Measurements from ENCODE around the gene SEZ6.

SEZ6 gene

DNA sequence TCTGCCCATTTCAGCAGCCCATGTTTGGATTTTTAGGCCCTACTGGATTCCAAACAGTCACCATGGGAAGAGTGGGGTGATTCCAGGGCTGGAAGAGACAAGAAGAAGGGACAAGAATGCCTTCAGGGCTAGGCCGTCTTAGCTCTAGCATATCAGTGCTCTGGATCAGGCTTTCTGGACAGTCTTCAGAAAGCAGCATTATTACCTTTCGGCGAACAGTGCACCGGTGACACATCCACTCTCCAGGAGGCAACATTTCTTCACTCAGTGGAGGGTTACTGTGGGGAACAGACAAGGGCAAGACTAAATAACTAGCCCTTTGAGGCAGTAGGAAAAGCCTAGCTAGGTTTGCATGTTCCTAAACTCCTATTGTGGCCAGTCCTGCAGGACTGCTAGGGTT is 79.0 kb downstream of the SEZ6 start:
- Histone ChIP-seq H3K27ac (ENCODE audit: low read depth in 2 of 2, low read length in 2 of 2) (peak overlapping the region; percentile 30 to 64), H3K27me3 (ENCODE audit: control insufficient read depth in 2 of 2, insufficient read depth in 2 of 2, low read length in 2 of 2) (no peaks in the 10 kb centered on the region), H3K4me1 (ENCODE audit: control insufficient read depth in 2 of 2, insufficient read depth in 2 of 2, low read length in 2 of 2) (peaks cover 0 to 3% of the 10 kb centered on the region in 2 donors), H3K36me3 (ENCODE audit: control insufficient read depth in 2 of 2, insufficient read depth in 2 of 2, low read length in 2 of 2) (peaks cover 35 to 36% of the 10 kb centered on the region in 2 donors), H3K9ac (ENCODE audit: low read depth in 1 of 2, low read length in 2 of 2) (no peak overlapping the region), H3K4me3 (ENCODE audit: low read length in 2 of 2) (no peak overlapping the region), H3K9me3 (ENCODE audit: control insufficient read depth in 2 of 2, low read length in 2 of 2) (no peaks in the 10 kb centered on the region)

DNA sequence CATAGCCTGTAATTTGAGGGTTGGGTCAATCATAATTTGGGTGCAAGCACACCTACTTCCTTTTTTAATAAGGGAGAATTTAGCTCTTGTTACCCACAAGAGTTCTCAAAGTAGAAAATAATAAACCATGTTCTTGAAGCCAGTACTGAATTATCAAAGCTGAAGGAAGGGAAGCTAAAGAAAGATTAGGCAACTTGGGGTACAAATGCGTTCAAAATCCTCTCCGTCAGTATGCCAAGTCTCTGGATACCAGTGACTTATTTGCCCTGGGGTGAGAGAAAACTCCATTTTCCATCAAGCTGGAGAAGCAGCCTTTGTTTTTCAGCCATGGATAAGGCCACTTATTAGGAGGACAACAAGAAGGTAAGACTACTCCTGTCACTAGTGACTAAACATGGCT is 79.5 kb downstream of the SEZ6 start:
- peak overlapping the region; percentile 30 to 64 for H3K27ac ChIP-seq (ENCODE audit: low read depth in 2 of 2, low read length in 2 of 2)
- no peak overlapping the region for H3K9ac ChIP-seq (ENCODE audit: low read depth in 1 of 2, low read length in 2 of 2)
- H3K4me3 ChIP-seq (ENCODE audit: low read length in 2 of 2) = no peak overlapping the region
- H3K36me3 ChIP-seq (ENCODE audit: control insufficient read depth in 2 of 2, insufficient read depth in 2 of 2, low read length in 2 of 2) = peaks cover 38 to 40% of the 10 kb centered on the region in 2 donors
- no peaks in the 10 kb centered on the region for H3K27me3 ChIP-seq (ENCODE audit: control insufficient read depth in 2 of 2, insufficient read depth in 2 of 2, low read length in 2 of 2)
- H3K9me3 ChIP-seq (ENCODE audit: control insufficient read depth in 2 of 2, low read length in 2 of 2) = no peaks in the 10 kb centered on the region
- H3K4me1 ChIP-seq (ENCODE audit: control insufficient read depth in 2 of 2, insufficient read depth in 2 of 2, low read length in 2 of 2) = peaks cover 0 to 3% of the 10 kb centered on the region in 2 donors

DNA sequence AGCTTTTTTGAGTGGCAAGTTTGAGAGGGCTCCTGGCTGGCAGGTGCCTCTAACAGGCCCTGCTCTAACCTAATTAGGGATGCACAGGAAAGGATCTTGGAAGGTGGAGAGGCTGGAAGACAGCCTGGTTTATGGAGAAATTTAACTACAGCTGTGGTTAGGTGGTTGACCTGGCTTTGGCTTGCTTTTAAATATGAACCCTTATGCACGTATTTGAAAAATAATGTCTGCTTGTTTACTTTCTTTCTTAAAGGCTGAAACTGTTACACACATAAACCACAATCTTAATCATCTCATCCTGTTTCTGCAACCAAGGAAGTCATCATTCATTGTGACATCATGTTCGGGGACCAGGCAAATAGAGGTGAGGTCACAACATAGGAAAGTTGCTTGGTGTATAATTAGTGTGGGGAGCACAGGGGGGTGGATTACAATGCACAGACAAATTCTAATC is 79.9 kb downstream of the SEZ6 start:
- H3K27me3 ChIP-seq (ENCODE audit: control insufficient read depth in 2 of 2, insufficient read depth in 2 of 2, low read length in 2 of 2) = no peaks in the 10 kb centered on the region
- peaks cover 41 to 42% of the 10 kb centered on the region in 2 donors for H3K36me3 ChIP-seq (ENCODE audit: control insufficient read depth in 2 of 2, insufficient read depth in 2 of 2, low read length in 2 of 2)
- H3K9ac ChIP-seq (ENCODE audit: low read depth in 1 of 2, low read length in 2 of 2) = no peak overlapping the region
- H3K4me1 ChIP-seq (ENCODE audit: control insufficient read depth in 2 of 2, insufficient read depth in 2 of 2, low read length in 2 of 2) = peaks cover 0 to 3% of the 10 kb centered on the region in 2 donors
- peak overlapping the region in 1 of 2 donors; percentile 64 for H3K27ac ChIP-seq (ENCODE audit: low read depth in 2 of 2, low read length in 2 of 2)
- H3K9me3 ChIP-seq (ENCODE audit: control insufficient read depth in 2 of 2, low read length in 2 of 2) = no peaks in the 10 kb centered on the region
- no peak overlapping the region for H3K4me3 ChIP-seq (ENCODE audit: low read length in 2 of 2)

DNA sequence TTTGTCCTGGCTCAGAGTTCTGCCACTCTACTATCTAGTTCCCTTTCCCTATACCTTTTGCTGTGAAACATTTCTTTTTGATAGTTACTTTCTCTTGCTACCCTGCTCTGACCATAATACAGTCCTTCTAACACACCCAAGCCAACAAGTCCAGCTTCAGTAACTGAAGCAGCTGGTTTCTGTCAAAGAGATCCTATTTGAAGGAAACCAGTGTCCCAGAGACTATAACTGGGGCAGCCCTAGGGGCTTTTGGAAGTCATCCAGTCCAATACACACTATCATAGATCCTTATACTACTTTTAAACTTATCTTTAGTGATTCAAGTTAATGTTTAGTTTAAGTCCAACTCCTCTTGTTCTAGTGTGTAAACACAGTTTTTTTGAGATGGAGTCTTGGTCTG is 85.6 kb downstream of the SEZ6 start:
- H3K4me3 ChIP-seq (ENCODE audit: low read length in 2 of 2) = no peak overlapping the region
- no peak overlapping the region for H3K27ac ChIP-seq (ENCODE audit: low read depth in 2 of 2, low read length in 2 of 2)
- no peak overlapping the region for H3K9ac ChIP-seq (ENCODE audit: low read depth in 1 of 2, low read length in 2 of 2)
- H3K4me1 ChIP-seq (ENCODE audit: control insufficient read depth in 2 of 2, insufficient read depth in 2 of 2, low read length in 2 of 2) = no peaks in the 10 kb centered on the region
- no peaks in the 10 kb centered on the region for H3K9me3 ChIP-seq (ENCODE audit: control insufficient read depth in 2 of 2, low read length in 2 of 2)
- no peaks in the 10 kb centered on the region for H3K27me3 ChIP-seq (ENCODE audit: control insufficient read depth in 2 of 2, insufficient read depth in 2 of 2, low read length in 2 of 2)
- H3K36me3 ChIP-seq (ENCODE audit: control insufficient read depth in 2 of 2, insufficient read depth in 2 of 2, low read length in 2 of 2) = peaks cover 71 to 76% of the 10 kb centered on the region in 2 donors

DNA sequence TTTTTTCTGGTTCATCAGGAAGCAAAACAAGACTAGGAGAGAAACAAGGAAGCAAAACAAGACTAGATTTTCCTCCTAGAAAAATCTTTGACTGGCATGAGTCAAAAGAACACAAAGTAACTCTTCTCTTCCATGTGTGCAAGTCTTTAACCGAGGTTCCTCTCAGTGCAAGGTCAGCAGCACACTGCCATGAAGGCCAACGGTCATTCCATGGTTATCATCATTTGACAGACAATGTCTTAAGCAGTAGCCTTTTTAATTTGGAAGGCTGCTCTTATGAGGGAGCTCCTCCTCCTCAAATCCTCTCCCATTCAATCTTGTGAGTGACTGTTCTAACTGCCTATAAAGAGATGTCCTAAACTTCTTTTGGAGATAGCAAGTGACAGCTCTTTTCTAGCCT is 87.5 kb downstream of the SEZ6 start:
- H3K4me1 ChIP-seq (ENCODE audit: control insufficient read depth in 2 of 2, insufficient read depth in 2 of 2, low read length in 2 of 2) = no peaks in the 10 kb centered on the region
- no peaks in the 10 kb centered on the region for H3K27me3 ChIP-seq (ENCODE audit: control insufficient read depth in 2 of 2, insufficient read depth in 2 of 2, low read length in 2 of 2)
- no peak overlapping the region for H3K4me3 ChIP-seq (ENCODE audit: low read length in 2 of 2)
- H3K9ac ChIP-seq (ENCODE audit: low read depth in 1 of 2, low read length in 2 of 2) = no peak overlapping the region
- no peaks in the 10 kb centered on the region for H3K9me3 ChIP-seq (ENCODE audit: control insufficient read depth in 2 of 2, low read length in 2 of 2)
- H3K36me3 ChIP-seq (ENCODE audit: control insufficient read depth in 2 of 2, insufficient read depth in 2 of 2, low read length in 2 of 2) = peaks cover 76 to 79% of the 10 kb centered on the region in 2 donors
- H3K27ac ChIP-seq (ENCODE audit: low read depth in 2 of 2, low read length in 2 of 2) = no peak overlapping the region

DNA sequence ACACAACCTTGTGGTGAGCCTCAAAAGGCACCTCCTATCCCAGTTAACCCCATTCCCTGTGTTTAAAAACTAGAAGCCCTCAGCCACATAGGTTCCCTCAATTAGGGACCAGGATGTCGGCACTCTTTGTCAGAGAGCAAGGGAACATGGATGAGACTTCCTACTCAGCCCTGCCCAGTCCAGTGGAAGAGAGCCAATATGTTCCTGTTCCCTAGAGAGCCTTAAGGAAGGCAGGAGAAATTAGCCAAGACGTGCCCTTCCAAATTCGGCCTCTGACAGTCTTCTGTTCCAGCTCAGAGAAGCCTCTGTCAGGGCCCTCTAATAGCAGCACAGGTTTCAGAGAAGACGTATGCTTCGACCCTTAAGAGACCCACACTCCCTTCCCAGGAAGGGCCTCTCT is 88.4 kb downstream of the SEZ6 start:
- Histone ChIP-seq H3K4me1 (ENCODE audit: control insufficient read depth in 2 of 2, insufficient read depth in 2 of 2, low read length in 2 of 2) (peaks cover 4 to 7% of the 10 kb centered on the region in 2 donors), H3K27ac (ENCODE audit: low read depth in 2 of 2, low read length in 2 of 2) (no peak overlapping the region), H3K9me3 (ENCODE audit: control insufficient read depth in 2 of 2, low read length in 2 of 2) (no peaks in the 10 kb centered on the region), H3K36me3 (ENCODE audit: control insufficient read depth in 2 of 2, insufficient read depth in 2 of 2, low read length in 2 of 2) (peaks cover 82 to 84% of the 10 kb centered on the region in 2 donors), H3K27me3 (ENCODE audit: control insufficient read depth in 2 of 2, insufficient read depth in 2 of 2, low read length in 2 of 2) (no peaks in the 10 kb centered on the region), H3K9ac (ENCODE audit: low read depth in 1 of 2, low read length in 2 of 2) (no peak overlapping the region), H3K4me3 (ENCODE audit: low read length in 2 of 2) (no peak overlapping the region)

DNA sequence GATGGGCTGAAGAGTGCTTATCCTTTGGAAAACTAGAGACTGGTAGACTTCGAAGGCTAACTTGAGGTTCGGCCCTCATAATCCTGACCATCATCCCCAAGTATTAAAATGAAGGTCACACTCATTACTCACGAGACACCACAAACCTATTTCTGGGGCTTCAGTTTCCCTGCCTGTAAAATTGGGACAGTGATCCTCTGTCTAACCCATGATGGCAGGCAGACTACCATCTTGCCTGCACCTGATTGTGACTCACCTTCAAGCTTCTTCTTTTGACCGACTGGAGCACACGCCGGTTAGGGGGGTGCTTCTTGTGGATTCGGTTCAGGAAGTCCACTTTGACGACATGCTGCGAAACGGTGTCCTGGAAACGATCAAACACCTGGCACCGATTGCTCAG is 88.8 kb downstream of the SEZ6 start:
- no peak overlapping the region for H3K27ac ChIP-seq (ENCODE audit: low read depth in 2 of 2, low read length in 2 of 2)
- no peaks in the 10 kb centered on the region for H3K9me3 ChIP-seq (ENCODE audit: control insufficient read depth in 2 of 2, low read length in 2 of 2)
- peaks cover 81 to 88% of the 10 kb centered on the region in 2 donors for H3K36me3 ChIP-seq (ENCODE audit: control insufficient read depth in 2 of 2, insufficient read depth in 2 of 2, low read length in 2 of 2)

DNA sequence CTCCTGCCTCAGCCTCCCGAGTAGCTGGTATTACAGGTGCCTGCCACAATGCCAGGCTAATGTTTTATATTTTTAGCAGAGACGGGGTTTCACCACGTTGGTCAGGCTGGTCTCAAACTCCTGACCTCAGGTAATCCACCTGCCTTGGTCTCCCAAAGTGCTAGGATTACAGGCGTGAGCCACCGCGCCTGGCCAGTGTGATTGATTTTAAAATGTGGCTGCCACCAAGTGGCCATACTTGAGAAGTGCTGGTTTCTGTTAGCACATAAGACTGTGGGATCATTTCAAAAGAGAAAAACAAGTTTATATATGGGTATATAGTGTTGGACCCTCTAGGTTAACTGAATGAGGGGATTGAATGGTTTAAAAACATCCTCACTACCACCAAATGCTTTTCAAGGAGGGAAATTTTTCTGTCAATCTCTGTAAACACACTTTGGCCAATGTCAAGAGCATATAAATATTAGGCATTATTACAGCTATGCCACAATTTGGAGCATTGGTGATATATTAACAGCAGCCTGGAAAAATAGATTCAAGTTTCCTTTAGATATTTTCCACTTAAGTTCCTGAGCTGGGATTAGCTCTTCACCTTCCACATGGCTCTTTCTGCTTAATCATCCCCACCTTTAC is 89.4 kb downstream of the SEZ6 start:
- Histone ChIP-seq H3K9me3 (ENCODE audit: control insufficient read depth in 2 of 2, low read length in 2 of 2) (no peaks in the 10 kb centered on the region), H3K4me3 (ENCODE audit: low read length in 2 of 2) (no peak overlapping the region), H3K27me3 (ENCODE audit: control insufficient read depth in 2 of 2, insufficient read depth in 2 of 2, low read length in 2 of 2) (no peaks in the 10 kb centered on the region), H3K36me3 (ENCODE audit: control insufficient read depth in 2 of 2, insufficient read depth in 2 of 2, low read length in 2 of 2) (peaks cover 80 to 87% of the 10 kb centered on the region in 2 donors), H3K4me1 (ENCODE audit: control insufficient read depth in 2 of 2, insufficient read depth in 2 of 2, low read length in 2 of 2) (peaks cover 11 to 16% of the 10 kb centered on the region in 2 donors), H3K27ac (ENCODE audit: low read depth in 2 of 2, low read length in 2 of 2) (no peak overlapping the region), H3K9ac (ENCODE audit: low read depth in 1 of 2, low read length in 2 of 2) (no peak overlapping the region)

More for the DNA sequence above, 88.8 kb downstream of the SEZ6 start:
- no peak overlapping the region for H3K4me3 ChIP-seq (ENCODE audit: low read length in 2 of 2)
- no peaks in the 10 kb centered on the region for H3K27me3 ChIP-seq (ENCODE audit: control insufficient read depth in 2 of 2, insufficient read depth in 2 of 2, low read length in 2 of 2)
- H3K4me1 ChIP-seq (ENCODE audit: control insufficient read depth in 2 of 2, insufficient read depth in 2 of 2, low read length in 2 of 2) = peaks cover 7 to 11% of the 10 kb centered on the region in 2 donors
- no peak overlapping the region for H3K9ac ChIP-seq (ENCODE audit: low read depth in 1 of 2, low read length in 2 of 2)

DNA sequence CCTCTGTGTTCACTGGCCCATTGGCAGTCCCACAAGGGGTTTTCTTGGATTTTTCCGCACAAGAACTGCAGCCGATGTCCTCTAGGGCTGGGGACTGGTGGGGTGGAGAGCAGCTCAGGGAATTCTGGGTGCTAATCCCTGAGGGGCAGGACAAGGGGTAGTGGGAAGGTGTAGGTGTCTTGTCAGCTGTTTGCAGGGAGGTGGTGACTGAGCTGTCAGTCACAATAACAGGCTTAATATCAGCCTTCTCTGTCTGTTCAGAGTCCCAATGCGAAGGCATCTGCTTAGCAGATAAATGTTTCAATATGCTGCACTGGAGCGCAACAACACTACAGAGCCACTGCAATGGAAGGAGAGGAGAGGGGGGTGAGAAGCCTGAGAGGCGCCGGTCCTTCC is 92.9 kb downstream of the SEZ6 start:
- Histone ChIP-seq H3K27me3 (ENCODE audit: control insufficient read depth in 2 of 2, insufficient read depth in 2 of 2, low read length in 2 of 2) (no peaks in the 10 kb centered on the region), H3K36me3 (ENCODE audit: control insufficient read depth in 2 of 2, insufficient read depth in 2 of 2, low read length in 2 of 2) (peaks cover 90 to 94% of the 10 kb centered on the region in 2 donors), H3K27ac (ENCODE audit: low read depth in 2 of 2, low read length in 2 of 2) (peak overlapping the region in 1 of 2 donors; percentile 61), H3K4me3 (ENCODE audit: low read length in 2 of 2) (no peak overlapping the region), H3K4me1 (ENCODE audit: control insufficient read depth in 2 of 2, insufficient read depth in 2 of 2, low read length in 2 of 2) (peaks cover 13 to 22% of the 10 kb centered on the region in 2 donors), H3K9me3 (ENCODE audit: control insufficient read depth in 2 of 2, low read length in 2 of 2) (no peaks in the 10 kb centered on the region), H3K9ac (ENCODE audit: low read depth in 1 of 2, low read length in 2 of 2) (no peak overlapping the region)

DNA sequence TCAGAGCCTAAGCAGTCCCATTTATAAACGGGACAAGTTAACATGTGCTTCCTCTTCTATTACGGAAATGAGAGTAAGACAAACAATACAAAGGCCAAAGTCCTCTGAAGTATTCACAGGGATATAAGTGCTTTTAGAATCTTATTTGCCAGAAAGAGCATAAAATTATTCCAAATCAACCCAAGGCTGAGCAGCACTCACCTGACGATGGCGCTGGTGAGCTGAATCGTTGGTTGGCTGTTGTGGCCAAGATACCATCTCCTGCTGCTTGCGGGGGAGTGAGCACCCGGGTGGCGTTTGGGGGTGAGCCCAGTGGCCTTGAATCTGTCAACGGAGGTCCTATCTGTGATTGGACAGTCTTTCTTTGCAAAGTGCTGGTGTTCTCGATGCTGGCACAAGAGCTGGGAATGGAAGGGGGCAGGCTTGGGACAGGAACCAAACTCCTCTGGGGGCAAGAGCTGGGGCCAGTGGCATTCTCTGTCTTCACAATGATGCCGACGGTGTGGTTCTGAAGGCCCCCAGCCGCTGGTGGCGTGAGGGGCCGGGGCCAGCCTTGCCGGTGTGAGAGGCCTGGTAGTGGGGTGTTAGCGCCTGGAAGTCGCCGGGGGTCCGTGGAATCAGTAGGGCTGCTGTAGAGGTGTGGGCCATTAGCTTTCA is 93.4 kb downstream of the SEZ6 start:
- Histone ChIP-seq H3K27me3 (ENCODE audit: control insufficient read depth in 2 of 2, insufficient read depth in 2 of 2, low read length in 2 of 2) (no peaks in the 10 kb centered on the region), H3K4me1 (ENCODE audit: control insufficient read depth in 2 of 2, insufficient read depth in 2 of 2, low read length in 2 of 2) (peaks cover 16 to 23% of the 10 kb centered on the region in 2 donors), H3K9ac (ENCODE audit: low read depth in 1 of 2, low read length in 2 of 2) (peak overlapping the region in 1 of 2 donors; percentile 9), H3K27ac (ENCODE audit: low read depth in 2 of 2, low read length in 2 of 2) (peak overlapping the region; percentile 26 to 61), H3K9me3 (ENCODE audit: control insufficient read depth in 2 of 2, low read length in 2 of 2) (no peaks in the 10 kb centered on the region), H3K4me3 (ENCODE audit: low read length in 2 of 2) (no peak overlapping the region), H3K36me3 (ENCODE audit: control insufficient read depth in 2 of 2, insufficient read depth in 2 of 2, low read length in 2 of 2) (peaks cover 89 to 91% of the 10 kb centered on the region in 2 donors)

Measured in mucosa of rectum (tissue), 2 donors.